Activated naive CD4-positive, alpha-beta T cell treated with anti-CD3 and anti-CD28 coated beads, Interleukin-2, amount 10 ng/mL, durations not matched to agents 7 days and 5 days (primary cell): Measurements from ENCODE around the gene KRTAP7-1.

Experiments
- CTCF ChIA-PET: fragments of 350-600 bp; sonication (Branson Sonifier 250); formaldehyde crosslinking; loops from one replicate; lab custom pipeline; 2021; ENCODE audit warnings: antibody characterized with exemption; lab: Charles Lee
- DNase-seq: peaks from one replicate; pipeline ENCODE4 v3.0.0-alpha.2; 2020
- H3K27ac Mint-ChIP-seq: one replicate; pipeline ENCODE4 v1.8.0; 2021; ENCODE audit warnings: mild to moderate bottlenecking, moderate library complexity, mixed read lengths
- H3K27me3 Mint-ChIP-seq: one replicate; pipeline ENCODE4 v1.8.0; 2021; ENCODE audit warnings: mild to moderate bottlenecking, mixed read lengths
- H3K36me3 Mint-ChIP-seq: one replicate; pipeline ENCODE4 v1.8.0; 2021; ENCODE audit warnings: mixed read lengths
- H3K4me1 Mint-ChIP-seq: one replicate; pipeline ENCODE4 v1.8.0; 2021; ENCODE audit warnings: mixed read lengths
- H3K4me3 Mint-ChIP-seq: one replicate; pipeline ENCODE4 v1.8.0; 2021; ENCODE audit warnings: mild to moderate bottlenecking, moderate library complexity, mixed read lengths
- H3K9me3 Mint-ChIP-seq: one replicate; pipeline ENCODE4 v1.8.0; 2021; ENCODE audit warnings: mixed read lengths

The KRTAP7-1 gene

GRCh38 chr21:30829659-30830058, at the start of gene KRTAP7-1:
Gene KRTAP7-1, minus strand, starts transcription at chr21:30829759. Its CDS starts 61 bp downstream, at chr21:30829698.
- Mint-ChIP-seq H3K36me3 (no peaks in the 10 kb centered on the region), H3K27me3 (no peaks in the 10 kb centered on the region), H3K4me1 (no peaks in the 10 kb centered on the region), H3K9me3 (no peaks in the 10 kb centered on the region), H3K27ac (no peak within 1 kb of the TSS), H3K4me3 (no peak within 1 kb of the TSS)
- CTCF ChIA-PET, result no interaction called here
- DNase-seq, result no peak

GRCh38 chr21:30874526-30874925, 45.0 kb upstream of the KRTAP7-1 start:
- Mint-ChIP-seq H3K27ac (no peak overlapping the region), H3K9me3 (no peaks in the 10 kb centered on the region), H3K27me3 (peaks cover 4% of the 10 kb centered on the region), H3K4me3 (no peak overlapping the region), H3K36me3 (no peaks in the 10 kb centered on the region), H3K4me1 (no peaks in the 10 kb centered on the region)
- DNase-seq, result no peak
- CTCF ChIA-PET, result no interaction called here

- Mint-ChIP-seq H3K4me3 (no peak overlapping the region), H3K4me1 (no peaks in the 10 kb centered on the region), H3K9me3 (no peaks in the 10 kb centered on the region), H3K27me3 (no peaks in the 10 kb centered on the region), H3K36me3 (no peaks in the 10 kb centered on the region), H3K27ac (no peak overlapping the region)
- CTCF ChIA-PET, result no interaction called here
- no peak for DNase-seq
Observed at GRCh38 chr21:30847627-30848500, 18.3 kb upstream of the KRTAP7-1 start.

GRCh38 chr21:30842990-30843389, 13.4 kb upstream of the KRTAP7-1 start:
- no peak overlapping the region for H3K27ac Mint-ChIP-seq
- no peak for DNase-seq
- H3K36me3 Mint-ChIP-seq, result no peaks in the 10 kb centered on the region
- H3K9me3 Mint-ChIP-seq, result no peaks in the 10 kb centered on the region
- H3K4me1 Mint-ChIP-seq, result no peaks in the 10 kb centered on the region
- no peak overlapping the region for H3K4me3 Mint-ChIP-seq
- H3K27me3 Mint-ChIP-seq, result no peaks in the 10 kb centered on the region
- CTCF ChIA-PET, result no interaction called here

GRCh38 chr21:30839304-30839703, 9.7 kb upstream of the KRTAP7-1 start:
- no peaks in the 10 kb centered on the region for H3K36me3 Mint-ChIP-seq
- DNase-seq, result peak; percentile 36
- no peaks in the 10 kb centered on the region for H3K4me1 Mint-ChIP-seq
- no peak overlapping the region for H3K4me3 Mint-ChIP-seq
- CTCF ChIA-PET, result interaction anchor here (0.6 to 1.1 kb wide), 8 partner anchors 8 to 498 kb away, joined by 3 to 6 read pairs (median 3); no protein-coding TSS in a partner anchor
- no peaks in the 10 kb centered on the region for H3K27me3 Mint-ChIP-seq
- no peaks in the 10 kb centered on the region for H3K9me3 Mint-ChIP-seq
- H3K27ac Mint-ChIP-seq, result no peak overlapping the region

GRCh38 chr21:30838536-30838935, 9.0 kb upstream of the KRTAP7-1 start:
- Mint-ChIP-seq H3K9me3 (no peaks in the 10 kb centered on the region), H3K4me3 (no peak overlapping the region), H3K4me1 (no peaks in the 10 kb centered on the region), H3K27ac (no peak overlapping the region), H3K27me3 (no peaks in the 10 kb centered on the region), H3K36me3 (no peaks in the 10 kb centered on the region)
- DNase-seq, result no peak
- CTCF ChIA-PET, result no interaction called here

- Mint-ChIP-seq H3K9me3 (no peaks in the 10 kb centered on the region), H3K27me3 (no peaks in the 10 kb centered on the region), H3K4me3 (no peak overlapping the region), H3K4me1 (no peaks in the 10 kb centered on the region), H3K27ac (no peak overlapping the region), H3K36me3 (no peaks in the 10 kb centered on the region)
- CTCF ChIA-PET, result interaction anchor here (0.6 to 2.1 kb wide), 5 partner anchors 8 to 256 kb away, joined by 3 to 15 read pairs (median 3); no protein-coding TSS in a partner anchor
- peak; percentile 65 for DNase-seq
Observed at GRCh38 chr21:30831194-30831765, 1.7 kb upstream of the KRTAP7-1 start.

- Mint-ChIP-seq H3K9me3 (no peaks in the 10 kb centered on the region), H3K27me3 (no peaks in the 10 kb centered on the region), H3K36me3 (no peaks in the 10 kb centered on the region), H3K4me3 (no peak overlapping the region), H3K27ac (no peak overlapping the region), H3K4me1 (peaks cover 2% of the 10 kb centered on the region)
- no peak for DNase-seq
- CTCF ChIA-PET, result interaction anchor here (1.2 kb wide), 1 partner anchor 17 kb away, joined by 3 read pairs; no protein-coding TSS in a partner anchor
Observed at GRCh38 chr21:30818837-30819610, 10.5 kb downstream of the KRTAP7-1 start.

- no peak for DNase-seq
- Mint-ChIP-seq H3K36me3 (no peaks in the 10 kb centered on the region), H3K27me3 (peaks cover 3% of the 10 kb centered on the region), H3K27ac (no peak within 1 kb of the TSS), H3K4me1 (no peaks in the 10 kb centered on the region), H3K4me3 (no peak within 1 kb of the TSS), H3K9me3 (no peaks in the 10 kb centered on the region)
- CTCF ChIA-PET, result no interaction called here
Observed at GRCh38 chr21:30813174-30813573, 16.4 kb downstream of the KRTAP7-1 start, which contains the start of gene KRTAP8-1. Gene KRTAP8-1, minus strand, starts transcription at chr21:30813274. Its CDS starts 54 bp downstream, at chr21:30813220.

- no peaks in the 10 kb centered on the region for H3K27me3 Mint-ChIP-seq
- no peaks in the 10 kb centered on the region for H3K9me3 Mint-ChIP-seq
- CTCF ChIA-PET, result no interaction called here
- H3K36me3 Mint-ChIP-seq, result no peaks in the 10 kb centered on the region
- H3K27ac Mint-ChIP-seq, result no peak overlapping the region
- no peak for DNase-seq
- H3K4me1 Mint-ChIP-seq, result no peaks in the 10 kb centered on the region
- H3K4me3 Mint-ChIP-seq, result no peak overlapping the region
Observed at GRCh38 chr21:30800605-30801004, 29.0 kb downstream of the KRTAP7-1 start.

GRCh38 chr21:30793581-30794314, 35.8 kb downstream of the KRTAP7-1 start:
- no peak for DNase-seq
- Mint-ChIP-seq H3K27me3 (peaks cover 4% of the 10 kb centered on the region), H3K36me3 (no peaks in the 10 kb centered on the region), H3K4me1 (no peaks in the 10 kb centered on the region), H3K4me3 (no peak overlapping the region), H3K9me3 (no peaks in the 10 kb centered on the region), H3K27ac (no peak overlapping the region)
- CTCF ChIA-PET, result no interaction called here

GRCh38 chr21:30779249-30779648, 50.3 kb downstream of the KRTAP7-1 start:
- no peak overlapping the region for H3K27ac Mint-ChIP-seq
- H3K9me3 Mint-ChIP-seq, result no peaks in the 10 kb centered on the region
- H3K4me1 Mint-ChIP-seq, result no peaks in the 10 kb centered on the region
- CTCF ChIA-PET, result no interaction called here
- H3K4me3 Mint-ChIP-seq, result no peak overlapping the region
- DNase-seq, result no peak
- no peaks in the 10 kb centered on the region for H3K27me3 Mint-ChIP-seq
- no peaks in the 10 kb centered on the region for H3K36me3 Mint-ChIP-seq
